Astrocyte of the hippocampus (primary cell): ENCODE data around the gene SERPINB1.

ENCODE experiments used
- DNase-seq: peaks from one replicate; pipeline ENCODE4 v3.0.0; 2011; ENCODE audit warnings: low read depth, low spot score

The SERPINB1 gene

DNA sequence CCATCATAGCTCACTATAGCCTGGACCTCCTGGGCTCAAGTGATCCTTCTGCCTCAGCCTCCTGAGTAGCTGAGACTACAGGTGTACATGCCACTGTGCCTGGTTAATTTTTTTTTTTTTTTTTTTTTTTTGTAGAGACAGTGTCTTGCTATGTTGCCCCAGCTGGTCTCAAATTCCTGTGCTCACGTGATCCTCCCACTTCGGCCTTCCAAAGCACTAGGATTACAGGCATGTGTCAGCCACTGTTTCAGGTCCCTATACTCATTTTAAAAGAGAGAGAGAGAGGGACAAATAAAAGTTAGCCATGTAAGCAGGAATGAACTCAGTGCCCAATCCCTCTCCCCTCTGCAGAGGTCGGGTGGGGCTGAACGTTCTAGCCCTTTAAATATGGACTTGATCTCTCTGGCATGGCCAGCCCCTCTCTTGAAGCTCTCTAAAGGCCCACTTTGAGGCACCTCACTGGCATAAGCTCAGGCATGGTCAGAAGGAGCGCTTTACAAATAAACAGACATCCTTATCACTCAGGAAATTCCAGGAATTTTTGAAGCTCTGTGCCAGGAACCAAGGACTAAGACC, 9.0 kb upstream of the SERPINB1 start:
- peak; percentile 62 for DNase-seq

GRCh38 chr6:2848851-2849250, 7.2 kb upstream of the SERPINB1 start:
- no peak for DNase-seq

DNA sequence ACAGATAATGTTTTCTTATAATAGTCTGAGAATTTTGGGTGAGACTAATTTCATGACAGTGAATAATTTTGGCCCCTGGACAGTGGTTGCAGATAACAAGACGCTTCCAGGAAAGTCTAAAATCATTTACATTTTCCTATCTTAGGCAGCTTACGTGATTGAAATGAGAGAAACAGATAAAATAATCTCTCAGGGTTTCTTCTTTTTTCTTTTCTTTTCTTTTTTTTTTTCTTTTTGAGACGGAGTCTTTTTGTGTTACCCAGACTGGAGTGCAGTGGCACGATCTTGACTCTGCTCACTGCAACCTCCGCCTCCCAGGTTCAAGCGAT, 4.2 kb upstream of the SERPINB1 start:
- DNase-seq = no peak

DNA sequence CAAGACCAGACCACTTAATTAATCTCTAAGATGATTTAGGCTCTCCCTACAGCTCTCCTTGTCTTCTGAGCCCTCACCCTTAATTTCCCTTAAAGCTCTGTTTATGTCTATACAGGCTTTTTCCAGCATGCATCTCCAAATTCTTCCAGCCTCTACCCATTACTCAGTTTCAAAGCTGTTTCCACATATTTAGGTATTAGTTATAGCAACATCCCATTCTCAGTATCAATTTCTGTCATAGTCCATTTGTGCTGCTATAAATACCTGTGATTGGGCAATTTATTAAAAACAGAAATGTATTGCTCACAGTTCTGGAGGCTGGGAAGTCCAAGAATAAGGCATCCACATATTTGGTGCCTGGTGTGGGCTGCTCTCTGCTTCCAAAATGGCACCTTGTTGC, 2.3 kb upstream of the SERPINB1 start:
- no peak for DNase-seq

DNA sequence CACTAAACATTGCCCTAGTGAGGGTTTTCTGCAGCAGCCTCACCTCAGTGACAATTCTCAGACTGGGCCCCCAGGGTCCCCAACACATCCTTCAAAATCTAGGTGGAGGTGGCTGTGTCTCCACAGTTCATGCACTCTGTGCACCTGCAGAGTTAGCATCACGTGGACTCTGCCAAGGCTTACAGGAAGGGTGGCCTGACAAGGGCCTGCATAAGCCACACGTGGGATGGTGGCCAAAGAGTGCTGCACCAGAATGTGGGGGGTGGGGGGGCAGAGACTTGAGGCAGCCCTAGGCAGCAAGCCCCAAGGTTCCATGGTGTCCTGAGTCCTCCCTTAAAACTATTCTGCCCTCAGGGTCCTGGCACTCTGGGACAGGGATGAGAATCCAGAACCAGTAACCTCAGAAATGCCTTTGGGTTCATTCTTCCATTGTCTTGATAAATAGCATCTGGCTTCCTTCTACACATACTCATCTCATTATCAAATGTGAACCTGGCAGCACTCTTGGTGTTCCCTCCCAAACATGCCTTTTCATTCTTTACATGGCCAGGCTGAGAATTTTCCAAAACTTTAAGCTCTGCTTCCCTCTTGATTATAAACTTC, 1.6 kb upstream of the SERPINB1 start:
- DNase-seq = peak; percentile 73

DNA sequence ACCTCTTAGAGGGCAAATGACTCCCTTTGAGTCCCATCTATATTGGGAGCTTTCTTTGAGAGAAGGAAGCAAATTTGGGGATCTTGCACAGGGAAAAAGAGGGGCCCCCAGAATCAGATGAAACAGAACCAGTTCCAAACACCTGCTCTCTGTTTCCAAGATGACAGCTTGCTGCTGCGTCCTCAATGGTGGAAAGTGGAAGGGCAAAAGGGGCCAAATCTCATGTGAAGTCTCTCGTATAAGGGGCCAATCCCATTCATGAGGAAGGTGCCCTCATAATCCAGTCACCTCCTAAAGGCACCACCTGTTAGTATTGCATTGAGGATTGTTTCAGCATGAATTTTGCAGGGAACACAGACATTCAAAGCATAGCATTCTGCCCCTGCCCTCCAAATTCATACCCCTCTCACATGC, 483 bp upstream of the SERPINB1 start:
- DNase-seq = no peak

DNA sequence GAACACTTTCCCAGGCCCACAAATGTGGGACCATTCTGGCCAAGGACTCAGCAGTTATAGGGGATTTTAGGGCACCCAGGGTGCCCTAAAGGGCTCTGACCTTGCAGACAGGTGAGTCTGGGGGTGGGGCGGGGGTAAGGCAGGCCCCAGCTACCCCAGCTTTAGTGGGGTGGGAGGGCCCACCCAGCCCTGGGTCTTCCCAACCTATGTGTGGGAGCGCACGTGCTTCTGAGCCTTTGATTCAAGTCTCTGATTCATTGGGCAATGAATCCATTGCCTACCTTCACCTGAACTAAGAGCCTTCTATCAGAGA, 958 bp downstream of the SERPINB1 start:
- DNase-seq = no peak

- DNase-seq = no peak
These were observed 1.5 kb downstream of the SERPINB1 start for GRCh38 chr6:2839982-2840748.

GRCh38 chr6:2839195-2839981, 2.3 kb downstream of the SERPINB1 start:
- no peak for DNase-seq

GRCh38 chr6:2838251-2838650, 3.4 kb downstream of the SERPINB1 start:
- DNase-seq = no peak

DNA sequence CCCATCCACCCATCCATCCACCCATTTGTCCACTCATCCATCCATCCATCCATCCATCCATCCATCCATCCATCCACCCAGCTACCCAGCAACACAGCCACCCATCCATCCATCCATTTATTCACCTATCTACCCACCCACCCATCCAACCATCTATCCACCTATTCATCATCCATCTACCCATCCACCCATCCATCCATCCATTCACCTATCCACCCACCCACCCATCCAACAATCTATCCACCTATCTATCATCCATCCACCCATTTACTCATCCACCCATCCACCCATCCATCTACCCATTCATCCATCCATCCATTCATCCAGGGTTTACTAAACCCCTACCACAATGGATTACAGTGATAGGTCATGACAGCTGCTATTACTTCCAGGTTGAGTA, 7.4 kb downstream of the SERPINB1 start:
- no peak for DNase-seq

DNA sequence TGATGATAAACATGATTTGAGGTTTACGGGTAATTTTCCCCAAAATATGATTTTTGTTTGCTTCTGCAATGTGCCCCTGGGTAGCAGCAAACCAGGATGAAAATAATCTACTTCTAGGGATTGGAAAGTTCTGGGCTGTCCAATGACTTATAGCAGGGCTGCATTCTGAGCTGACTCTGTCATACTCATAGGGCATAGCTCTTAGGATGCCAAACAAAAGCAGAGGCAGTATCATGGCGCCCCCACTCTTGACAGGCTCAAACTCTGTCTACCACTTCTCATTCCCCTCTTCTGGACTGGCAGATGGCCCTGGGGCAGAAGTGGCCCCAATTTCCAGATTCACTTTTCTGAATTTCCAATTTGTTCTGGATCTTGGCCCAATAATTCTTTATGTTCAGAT, 10.3 kb downstream of the SERPINB1 start:
- DNase-seq = no peak

DNA sequence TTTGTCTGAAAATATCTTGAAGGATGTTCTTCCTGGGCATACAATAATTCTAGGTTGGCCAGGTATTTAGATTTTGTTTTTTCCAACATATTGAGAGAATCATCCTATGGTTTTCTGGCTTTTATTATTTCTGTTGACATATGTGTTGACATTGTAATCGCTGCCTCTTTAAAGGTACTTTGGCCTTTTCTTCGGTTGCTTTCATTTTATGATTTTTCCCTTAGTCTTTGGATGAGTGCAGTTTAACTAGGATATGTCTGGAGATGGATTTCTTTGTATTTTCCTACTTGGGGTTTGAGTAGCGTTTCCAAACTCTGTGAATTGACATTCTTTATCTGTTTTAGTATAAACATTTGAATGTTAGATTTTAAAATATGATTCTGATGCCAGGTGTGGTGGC, 11.5 kb downstream of the SERPINB1 start:
- DNase-seq = no peak

DNA sequence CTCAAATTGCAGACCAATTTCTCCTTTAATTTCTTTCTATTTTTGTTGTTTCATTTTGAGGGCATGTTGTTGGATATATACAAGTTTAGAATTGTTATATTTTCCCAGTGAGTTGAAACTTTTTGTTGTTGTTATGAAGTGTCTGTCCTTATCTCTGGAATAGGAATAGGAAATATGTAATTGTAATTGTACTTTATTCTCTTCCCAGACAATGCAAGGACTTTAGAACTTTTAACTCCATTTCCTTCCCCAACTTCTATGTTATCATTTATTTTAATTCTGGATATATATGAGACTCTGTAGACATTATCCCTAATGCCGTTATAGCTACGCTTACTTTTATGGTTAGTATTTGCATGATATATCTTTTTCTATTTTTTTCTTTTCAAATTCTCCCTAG, 12.4 kb downstream of the SERPINB1 start:
- no peak for DNase-seq

GRCh38 chr6:2828629-2829028, 13.0 kb downstream of the SERPINB1 start:
- DNase-seq = no peak

GRCh38 chr6:2827142-2827541, 14.5 kb downstream of the SERPINB1 start:
- DNase-seq = no peak

GRCh38 chr6:2826131-2826530, 15.5 kb downstream of the SERPINB1 start:
- DNase-seq = no peak

GRCh38 chr6:2823104-2823850, 18.4 kb downstream of the SERPINB1 start:
- no peak for DNase-seq

DNA sequence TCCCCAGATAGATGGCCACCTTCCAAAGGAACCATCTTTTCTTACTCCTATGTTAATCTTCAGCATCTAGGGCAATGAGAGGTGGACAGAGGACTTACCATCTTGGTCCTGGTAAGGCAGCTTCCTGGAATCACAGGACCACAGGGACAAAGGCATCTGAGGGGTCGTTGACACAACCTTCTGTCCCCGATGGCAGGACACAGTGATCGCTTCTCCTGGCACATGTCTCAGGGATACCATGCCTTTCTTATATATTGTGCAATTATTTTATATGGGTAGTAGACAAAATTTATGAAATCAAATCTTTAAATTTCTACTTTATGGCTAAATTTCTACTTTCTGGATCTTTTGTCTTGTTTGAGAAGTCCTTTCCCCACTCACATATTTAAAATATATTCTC, 20.1 kb downstream of the SERPINB1 start:
- no peak for DNase-seq

GRCh38 chr6:2820415-2820814, 21.2 kb downstream of the SERPINB1 start:
- no peak for DNase-seq

DNA sequence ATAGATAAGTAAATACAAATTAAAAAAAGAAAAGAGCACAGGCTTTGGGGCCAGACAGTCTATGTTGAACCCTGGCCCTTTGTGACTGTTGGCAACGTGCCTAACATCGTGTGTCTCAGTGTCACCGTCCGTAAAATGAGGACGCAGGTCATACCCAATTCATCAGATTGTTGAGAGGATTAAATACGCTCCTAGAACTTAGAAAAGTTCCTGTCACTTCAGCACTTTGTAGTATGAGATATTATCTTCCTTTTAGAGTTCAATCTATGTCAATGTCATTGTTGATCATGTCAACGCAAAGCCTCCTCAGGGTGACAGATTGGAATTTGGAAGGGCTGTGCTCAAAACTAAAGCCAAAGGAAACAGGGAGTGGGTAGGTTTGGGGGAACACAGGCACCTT, 21.7 kb downstream of the SERPINB1 start:
- no peak for DNase-seq

DNA sequence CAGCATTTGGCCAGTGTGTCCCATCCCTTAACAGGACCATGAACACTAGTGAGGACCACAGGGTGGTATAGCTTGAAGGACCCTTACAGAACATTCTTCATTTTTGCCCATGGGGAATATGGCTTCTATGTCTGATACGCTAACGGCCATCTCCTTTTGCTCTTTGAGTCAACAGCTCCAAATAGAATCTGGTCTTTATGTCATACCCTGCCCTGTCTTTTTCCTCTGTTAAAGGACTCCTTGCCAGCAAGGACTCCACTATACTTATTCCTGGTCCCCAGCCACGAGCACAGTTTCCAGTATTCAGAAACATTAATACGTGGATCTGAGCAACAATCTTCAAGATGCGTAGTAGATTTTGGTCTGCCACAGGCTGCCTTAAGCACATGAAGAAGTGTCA, 22.5 kb downstream of the SERPINB1 start:
- DNase-seq = no peak
